ENCODE data around the gene CTDNEP1. TPM values are rescaled to one million over a fixed set of nuclear protein-coding genes. Genes with fewer than 3 reads are reported as not detected.

The CTDNEP1 gene
- total and polyA plus RNA-seq, 9 donors: 43.4 to 181 (median 162) TPM

DNA sequence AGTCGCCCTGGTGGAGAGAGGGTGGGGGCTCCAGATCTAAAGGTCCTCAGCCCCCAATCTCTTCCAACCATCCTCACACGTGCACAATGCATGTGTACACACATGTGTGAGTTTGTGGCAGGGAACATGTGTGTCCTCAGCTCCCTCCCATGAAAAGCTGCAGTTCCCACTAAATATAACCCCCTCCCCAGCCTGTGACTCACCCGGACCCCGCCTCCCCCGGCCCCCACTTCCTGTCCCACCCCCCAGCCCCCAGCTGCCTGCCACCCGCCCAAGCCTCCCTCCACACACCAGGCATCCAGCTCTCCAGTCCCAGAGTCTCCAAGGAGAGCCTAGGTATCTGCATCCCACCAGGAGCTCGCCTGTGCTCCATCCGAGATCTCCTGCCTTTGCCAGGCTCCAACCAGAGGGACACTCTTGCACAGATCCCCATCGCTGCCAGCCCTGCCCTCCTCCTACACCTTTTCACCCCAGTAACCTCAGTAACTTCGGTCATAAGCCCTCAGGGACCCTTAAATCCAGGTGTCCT, 35.8 kb downstream of the CTDNEP1 start:
- Histone ChIP-seq H3K9me3 (replicated peaks; ENCODE audit: control insufficient read depth, low read depth, low read length) (no peaks in the 10 kb centered on the region), H3K36me3 (ENCODE audit: control insufficient read depth, insufficient read depth, low read length) (no peaks in the 10 kb centered on the region), H3K4me3 (ENCODE audit: low read length) (peak overlapping the region; percentile 49), H3K4me1 (ENCODE audit: control insufficient read depth, insufficient read depth, low read length) (peaks cover 68% of the 10 kb centered on the region), H3K27ac (ENCODE audit: low read length) (peak overlapping the region; percentile 96), H3K27me3 (ENCODE audit: control insufficient read depth, insufficient read depth, low read length) (peaks cover 7% of the 10 kb centered on the region)
- WGBS (ENCODE audit: insufficient coverage): 9% methylated on average over 4 of the region's 10 CpGs
- DNase-seq: peak; percentile 57

DNA sequence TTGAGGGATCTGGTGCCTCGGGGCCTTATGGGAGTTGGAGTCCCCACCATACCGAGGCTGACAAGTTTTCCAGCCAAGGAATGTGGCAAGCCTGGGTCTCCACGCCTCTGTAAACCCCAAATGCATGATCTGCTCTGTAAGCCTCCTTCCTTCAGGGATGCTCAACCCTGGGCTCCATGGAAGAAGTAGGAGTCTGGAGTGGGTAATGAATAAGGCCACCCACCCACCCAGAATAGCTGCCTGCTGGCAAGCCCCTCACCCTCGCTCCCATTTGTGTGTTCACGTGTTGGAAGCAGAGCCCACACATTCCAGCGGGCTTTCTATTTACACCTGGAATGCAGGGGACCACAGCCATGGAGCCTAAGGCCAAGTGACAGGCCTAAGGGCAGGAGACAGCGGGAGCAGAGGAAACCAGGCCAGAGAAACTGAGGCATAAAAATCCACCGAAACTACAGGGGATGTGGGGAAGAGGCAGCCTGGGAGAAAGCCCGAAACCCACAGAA, 36.3 kb downstream of the CTDNEP1 start:
- peak overlapping the region; percentile 96 for H3K27ac ChIP-seq (ENCODE audit: low read length)
- 4% methylated on average over 4 of the region's 9 CpGs for WGBS (ENCODE audit: insufficient coverage)
- no peaks in the 10 kb centered on the region for H3K36me3 ChIP-seq (ENCODE audit: control insufficient read depth, insufficient read depth, low read length)
- peaks cover 7% of the 10 kb centered on the region for H3K27me3 ChIP-seq (ENCODE audit: control insufficient read depth, insufficient read depth, low read length)
- H3K4me1 ChIP-seq (ENCODE audit: control insufficient read depth, insufficient read depth, low read length): peaks cover 62% of the 10 kb centered on the region
- DNase-seq: no peak
- no peaks in the 10 kb centered on the region for H3K9me3 ChIP-seq (replicated peaks; ENCODE audit: control insufficient read depth, low read depth, low read length)
- peak overlapping the region; percentile 62 for H3K4me3 ChIP-seq (ENCODE audit: low read length)

- no peaks in the 10 kb centered on the region for H3K9me3 ChIP-seq (replicated peaks; ENCODE audit: control insufficient read depth, low read depth, low read length)
- H3K27me3 ChIP-seq (ENCODE audit: control insufficient read depth, insufficient read depth, low read length): peaks cover 7% of the 10 kb centered on the region
- peak overlapping the region; percentile 96 for H3K27ac ChIP-seq (ENCODE audit: low read length)
- peak; percentile 99 for DNase-seq
- WGBS (ENCODE audit: insufficient coverage): under 1% methylated on average over 37 of the region's 45 CpGs
- peak overlapping the region; percentile 62 for H3K4me3 ChIP-seq (ENCODE audit: low read length)
- peaks cover 61% of the 10 kb centered on the region for H3K4me1 ChIP-seq (ENCODE audit: control insufficient read depth, insufficient read depth, low read length)
- no peaks in the 10 kb centered on the region for H3K36me3 ChIP-seq (ENCODE audit: control insufficient read depth, insufficient read depth, low read length)
These were observed 37.0 kb downstream of the CTDNEP1 start for GRCh38 chr17:7214300-7215135.

DNA sequence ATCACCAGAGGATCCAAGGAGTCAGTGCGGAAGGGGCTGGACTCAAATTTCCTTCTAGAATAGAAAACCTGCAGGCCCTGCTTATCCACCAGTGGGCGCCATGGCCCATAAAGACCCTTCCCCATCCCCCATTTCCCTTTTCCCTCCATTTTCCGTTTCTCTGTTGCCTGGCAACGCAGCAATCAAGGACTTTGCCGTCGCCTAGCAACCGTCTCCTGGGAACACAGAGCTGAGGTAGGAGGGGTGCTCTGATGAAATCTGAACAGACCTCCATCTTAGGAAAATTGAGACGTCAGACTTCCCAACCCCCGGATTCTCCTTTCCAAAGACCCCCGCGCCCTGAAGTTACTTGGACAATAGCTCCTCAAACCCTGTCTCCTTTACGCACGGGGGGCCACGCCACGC, 37.6 kb downstream of the CTDNEP1 start:
- H3K9me3 ChIP-seq (replicated peaks; ENCODE audit: control insufficient read depth, low read depth, low read length): no peaks in the 10 kb centered on the region
- peak overlapping the region; percentile 62 for H3K4me3 ChIP-seq (ENCODE audit: low read length)
- H3K36me3 ChIP-seq (ENCODE audit: control insufficient read depth, insufficient read depth, low read length): no peaks in the 10 kb centered on the region
- H3K27ac ChIP-seq (ENCODE audit: low read length): peak overlapping the region; percentile 96
- 2% methylated on average over 9 of the region's 15 CpGs for WGBS (ENCODE audit: insufficient coverage)
- H3K4me1 ChIP-seq (ENCODE audit: control insufficient read depth, insufficient read depth, low read length): peaks cover 55% of the 10 kb centered on the region
- peaks cover 7% of the 10 kb centered on the region for H3K27me3 ChIP-seq (ENCODE audit: control insufficient read depth, insufficient read depth, low read length)
- peak; percentile 96 for DNase-seq

GRCh38 chr17:7211491-7212273, 39.9 kb downstream of the CTDNEP1 start:
- no peaks in the 10 kb centered on the region for H3K9me3 ChIP-seq (replicated peaks; ENCODE audit: control insufficient read depth, low read depth, low read length)
- peaks cover 7% of the 10 kb centered on the region for H3K27me3 ChIP-seq (ENCODE audit: control insufficient read depth, insufficient read depth, low read length)
- no peak overlapping the region for H3K27ac ChIP-seq (ENCODE audit: low read length)
- H3K4me1 ChIP-seq (ENCODE audit: control insufficient read depth, insufficient read depth, low read length): peaks cover 58% of the 10 kb centered on the region
- DNase-seq: no peak
- 13% methylated on average over 12 of the region's 37 CpGs for WGBS (ENCODE audit: insufficient coverage)
- no peaks in the 10 kb centered on the region for H3K36me3 ChIP-seq (ENCODE audit: control insufficient read depth, insufficient read depth, low read length)
- no peak overlapping the region for H3K4me3 ChIP-seq (ENCODE audit: low read length)

DNA sequence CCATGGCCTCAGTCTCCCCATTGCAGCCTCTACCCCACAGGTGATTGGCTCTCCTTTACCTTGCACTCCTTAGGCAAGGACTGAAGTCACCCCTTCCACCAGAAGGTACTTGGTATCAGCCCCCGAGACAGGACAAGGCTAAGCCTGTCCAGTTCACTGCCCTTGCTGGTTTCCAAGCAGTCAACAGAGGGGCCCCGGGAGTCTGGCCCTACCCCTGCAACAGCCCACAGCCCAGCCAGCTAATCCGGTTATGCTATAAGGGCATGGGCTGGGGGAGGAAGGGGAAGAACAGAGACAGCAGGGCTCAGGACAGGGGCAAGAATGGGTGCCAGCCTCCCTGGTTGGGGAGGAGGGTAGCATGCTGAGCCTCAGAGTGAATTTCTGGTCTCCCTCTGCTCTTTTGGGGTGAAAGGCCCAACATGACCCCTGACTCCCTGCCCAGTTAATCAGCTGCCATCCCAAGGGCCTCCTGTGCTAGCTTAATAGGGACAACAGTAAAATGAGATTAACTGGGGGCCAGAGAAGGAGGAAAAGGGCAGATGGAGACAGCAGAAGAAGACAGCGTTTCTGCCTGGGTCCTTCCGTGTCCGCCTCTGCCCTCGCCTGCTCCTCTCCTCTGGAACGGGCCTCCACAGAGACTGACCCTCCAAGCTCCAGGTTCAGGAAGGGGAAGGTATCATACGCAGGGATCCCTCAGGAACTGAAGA, 42.6 kb downstream of the CTDNEP1 start:
- DNase-seq: no peak
- H3K4me1 ChIP-seq (ENCODE audit: control insufficient read depth, insufficient read depth, low read length): peaks cover 53% of the 10 kb centered on the region
- H3K27ac ChIP-seq (ENCODE audit: low read length): no peak overlapping the region
- H3K27me3 ChIP-seq (ENCODE audit: control insufficient read depth, insufficient read depth, low read length): peaks cover 7% of the 10 kb centered on the region
- no peaks in the 10 kb centered on the region for H3K9me3 ChIP-seq (replicated peaks; ENCODE audit: control insufficient read depth, low read depth, low read length)
- H3K36me3 ChIP-seq (ENCODE audit: control insufficient read depth, insufficient read depth, low read length): no peaks in the 10 kb centered on the region
- no peak overlapping the region for H3K4me3 ChIP-seq (ENCODE audit: low read length)
- 64% methylated on average over 6 of the region's 9 CpGs for WGBS (ENCODE audit: insufficient coverage)

DNA sequence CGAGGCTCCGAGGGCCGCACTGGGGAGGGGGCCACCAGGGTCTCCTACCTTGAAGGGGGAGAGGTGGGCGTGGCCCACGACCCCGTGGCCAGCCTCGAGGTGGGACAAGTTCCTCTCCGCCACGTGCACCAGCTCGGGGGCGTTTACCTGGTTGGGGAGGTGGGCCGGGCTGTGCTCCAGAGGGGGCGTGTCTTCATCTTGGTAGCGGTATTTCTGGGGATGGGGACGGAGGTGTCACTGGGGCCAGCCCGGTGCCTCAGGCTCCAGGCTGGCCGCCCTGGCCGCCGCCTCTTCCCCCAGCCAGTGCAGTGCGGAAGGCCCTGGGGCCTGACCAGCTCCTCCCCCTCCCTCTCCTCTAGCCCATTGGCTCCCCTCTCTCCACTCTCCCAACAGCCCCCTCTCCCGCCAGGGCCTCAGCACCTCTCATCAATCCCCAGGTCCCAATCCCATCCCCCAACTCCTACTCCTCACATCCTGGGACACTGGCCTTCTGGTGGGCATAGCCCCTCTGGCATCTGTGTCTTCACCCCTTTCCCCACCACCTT, 43.4 kb downstream of the CTDNEP1 start:
- Histone ChIP-seq H3K36me3 (ENCODE audit: control insufficient read depth, insufficient read depth, low read length) (peaks cover 7% of the 10 kb centered on the region), H3K4me1 (ENCODE audit: control insufficient read depth, insufficient read depth, low read length) (peaks cover 46% of the 10 kb centered on the region), H3K9me3 (replicated peaks; ENCODE audit: control insufficient read depth, low read depth, low read length) (no peaks in the 10 kb centered on the region), H3K27me3 (ENCODE audit: control insufficient read depth, insufficient read depth, low read length) (peaks cover 7% of the 10 kb centered on the region), H3K27ac (ENCODE audit: low read length) (peak overlapping the region; percentile 76), H3K4me3 (ENCODE audit: low read length) (no peak overlapping the region)
- WGBS (ENCODE audit: insufficient coverage): 34% methylated on average over 11 of the region's 21 CpGs
- no peak for DNase-seq

- 41% methylated on average over 15 of the region's 24 CpGs for WGBS (ENCODE audit: insufficient coverage)
- H3K27ac ChIP-seq (ENCODE audit: low read length): peak overlapping the region; percentile 76
- no peaks in the 10 kb centered on the region for H3K9me3 ChIP-seq (replicated peaks; ENCODE audit: control insufficient read depth, low read depth, low read length)
- H3K4me3 ChIP-seq (ENCODE audit: low read length): no peak overlapping the region
- H3K4me1 ChIP-seq (ENCODE audit: control insufficient read depth, insufficient read depth, low read length): peaks cover 46% of the 10 kb centered on the region
- H3K27me3 ChIP-seq (ENCODE audit: control insufficient read depth, insufficient read depth, low read length): peaks cover 5% of the 10 kb centered on the region
- DNase-seq: peak; percentile 82
- peaks cover 14% of the 10 kb centered on the region for H3K36me3 ChIP-seq (ENCODE audit: control insufficient read depth, insufficient read depth, low read length)
These were observed 44.2 kb downstream of the CTDNEP1 start for GRCh38 chr17:7207120-7208001.

- no peaks in the 10 kb centered on the region for H3K27me3 ChIP-seq (ENCODE audit: control insufficient read depth, insufficient read depth, low read length)
- peaks cover 18% of the 10 kb centered on the region for H3K36me3 ChIP-seq (ENCODE audit: control insufficient read depth, insufficient read depth, low read length)
- peaks cover 41% of the 10 kb centered on the region for H3K4me1 ChIP-seq (ENCODE audit: control insufficient read depth, insufficient read depth, low read length)
- no peaks in the 10 kb centered on the region for H3K9me3 ChIP-seq (replicated peaks; ENCODE audit: control insufficient read depth, low read depth, low read length)
- DNase-seq: no peak
- peak overlapping the region; percentile 60 for H3K4me3 ChIP-seq (ENCODE audit: low read length)
- peak overlapping the region; percentile 89 for H3K27ac ChIP-seq (ENCODE audit: low read length)
- WGBS (ENCODE audit: insufficient coverage): 18% methylated on average over 15 of the region's 15 CpGs
These were observed 46.0 kb downstream of the CTDNEP1 start for GRCh38 chr17:7205561-7205960.
